ENCODE data around the gene GRAMD1B.

DNA sequence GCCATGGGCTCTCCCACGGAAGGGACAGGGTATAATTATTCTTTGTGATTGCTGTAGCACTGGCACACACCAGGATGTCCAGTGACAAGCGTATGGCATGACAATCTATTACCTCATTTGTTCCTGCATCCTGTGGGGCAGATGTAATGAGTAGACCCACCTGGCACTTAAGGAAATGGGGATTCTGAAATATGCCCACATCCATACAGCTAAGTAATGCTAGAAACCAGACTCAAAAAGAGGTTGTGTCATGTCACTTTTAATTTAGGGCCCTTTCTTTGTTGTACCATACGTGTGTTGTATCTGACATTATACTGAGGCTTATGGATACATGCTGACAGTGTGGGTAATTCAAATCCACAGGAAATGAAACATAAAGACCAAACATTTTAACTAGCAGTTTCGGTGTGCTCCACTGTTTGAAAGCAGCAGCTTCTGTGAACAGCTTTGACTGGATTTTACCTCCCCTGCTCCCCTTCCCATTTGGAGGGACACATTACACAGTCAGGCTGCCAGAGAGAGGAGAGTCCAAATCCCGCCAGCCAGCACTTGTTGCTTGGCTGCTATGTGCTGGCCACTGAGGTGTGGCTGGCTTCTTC lies 21.2 kb downstream of the GRAMD1B start:
- TF ChIP-seq, protein P1, sequence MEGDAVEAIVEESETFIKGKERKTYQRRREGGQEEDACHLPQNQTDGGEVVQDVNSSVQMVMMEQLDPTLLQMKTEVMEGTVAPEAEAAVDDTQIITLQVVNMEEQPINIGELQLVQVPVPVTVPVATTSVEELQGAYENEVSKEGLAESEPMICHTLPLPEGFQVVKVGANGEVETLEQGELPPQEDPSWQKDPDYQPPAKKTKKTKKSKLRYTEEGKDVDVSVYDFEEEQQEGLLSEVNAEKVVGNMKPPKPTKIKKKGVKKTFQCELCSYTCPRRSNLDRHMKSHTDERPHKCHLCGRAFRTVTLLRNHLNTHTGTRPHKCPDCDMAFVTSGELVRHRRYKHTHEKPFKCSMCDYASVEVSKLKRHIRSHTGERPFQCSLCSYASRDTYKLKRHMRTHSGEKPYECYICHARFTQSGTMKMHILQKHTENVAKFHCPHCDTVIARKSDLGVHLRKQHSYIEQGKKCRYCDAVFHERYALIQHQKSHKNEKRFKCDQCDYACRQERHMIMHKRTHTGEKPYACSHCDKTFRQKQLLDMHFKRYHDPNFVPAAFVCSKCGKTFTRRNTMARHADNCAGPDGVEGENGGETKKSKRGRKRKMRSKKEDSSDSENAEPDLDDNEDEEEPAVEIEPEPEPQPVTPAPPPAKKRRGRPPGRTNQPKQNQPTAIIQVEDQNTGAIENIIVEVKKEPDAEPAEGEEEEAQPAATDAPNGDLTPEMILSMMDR (conservative IDR thresholded peaks at IDR 0.05): no peak
- TF ChIP-seq ZFX (IDR thresholded peaks at IDR 0.05): no peak

All from C4-2B (cell line).